ENCODE results near the gene PCYT1A.

PCYT1A gene

GRCh38 chr3:196180346-196180745, 107.2 kb downstream of the PCYT1A start:
- no peaks in the 10 kb centered on the region for H3K36me3 ChIP-seq
- no peaks in the 10 kb centered on the region for H3K4me1 ChIP-seq
- H3K4me3 ChIP-seq (ENCODE audit: low read depth, low read length), result no peak overlapping the region
- no peaks in the 10 kb centered on the region for H3K9me3 ChIP-seq
- no peaks in the 10 kb centered on the region for H3K27me3 ChIP-seq
- TF ChIP-seq CTCF (IDR thresholded peaks at IDR 0.05; ENCODE audit: low read depth, low read length), result no peak
- DNase-seq, result no peak
